B cell (primary cell): ENCODE results near the gene GIGYF1. TPM values are rescaled to one million over a fixed set of nuclear protein-coding genes. Genes with fewer than 3 reads are reported as not detected.

Experiments
- ATAC-seq: fragments of 200-7000 bp; cut with Tn5 transposase; one replicate; pipeline ENCODE4 v1.10.0; 2021; ENCODE audit warnings: low read depth, mild to moderate bottlenecking, moderate number of reproducible peaks, moderate library complexity
- CTCF ChIA-PET: fragments of 350-600 bp; sonication (Branson Sonifier 250); formaldehyde crosslinking; loops from one replicate; lab custom pipeline; 2021; ENCODE audit warnings: antibody characterized with exemption, inconsistent platforms; lab: Charles Lee
- POLR2A ChIA-PET: fragments of 350-600 bp; sonication (Branson Sonifier 250); formaldehyde crosslinking; loops from one replicate; lab custom pipeline; 2021; ENCODE audit warnings: antibody characterized with exemption; lab: Charles Lee
- DNase-seq: peaks from one replicate; pipeline ENCODE4 v3.0.0; 2013
- H2AFZ ChIP-seq: 2 replicates; pipeline ENCODE4 v1.6.1; 2012; ENCODE audit warnings: mild to moderate bottlenecking, low read depth, low read length; ENCODE audit not compliant: insufficient read depth, poor library complexity, severe bottlenecking
- H3K27ac ChIP-seq, 2 donors: 1 replicate in 1 of 2; 2 replicates in 1 of 2; pipeline ENCODE4 v1.5.1; 2012 to 2013; ENCODE audit warnings: low read length in 2 of 2, mild to moderate bottlenecking in 2 of 2, moderate library complexity in 1 of 2
- H3K27me3 ChIP-seq, 4 experiments: fragments of 200-600 bp in 1 of 4; sonication (generic) in 1 of 4; replicated peaks in 1 of 4; 1 replicate in 2 of 4; 2 replicates in 2 of 4; pipeline versions ENCODE4 v1.6.1 to v1.7.0; 2013 to 2016; ENCODE audit warnings: low read length in 3 of 4, mild to moderate bottlenecking in 2 of 4, mixed read lengths in 1 of 4, moderate library complexity in 1 of 4; ENCODE audit not compliant: insufficient read depth in 4 of 4, control insufficient read depth in 3 of 4; ENCODE audit errors: control extremely low read depth in 1 of 4
- H3K36me3 ChIP-seq, 2 experiments: replicated peaks in 1 of 2; 1 replicate in 1 of 2; 2 replicates in 1 of 2; pipeline versions ENCODE4 v1.6.1 to v1.7.1; 2013; ENCODE audit warnings: low read length in 1 of 2; ENCODE audit not compliant: insufficient read depth in 2 of 2, control insufficient read depth in 1 of 2; ENCODE audit errors: control extremely low read depth in 1 of 2, extremely low read depth in 1 of 2
- H3K4me1 ChIP-seq, 2 donors: fragments of 200-600 bp in 1 of 2; sonication (generic) in 1 of 2; 1 replicate in 1 of 2; 2 replicates in 1 of 2; pipeline versions ENCODE4 v1.5.1 to v1.6.1; 2013 to 2017; ENCODE audit warnings: low read length in 2 of 2; ENCODE audit not compliant: control insufficient read depth in 2 of 2, insufficient read depth in 2 of 2
- H3K4me2 ChIP-seq: replicated peaks from 2 replicates; pipeline ENCODE3; 2012; ENCODE audit warnings: mild to moderate bottlenecking, low read depth, low read length; ENCODE audit not compliant: poor library complexity, severe bottlenecking
- H3K4me3 ChIP-seq, 5 experiments: fragments of 200-600 bp in 1 of 5; sonication (generic) in 1 of 5; 1 replicate in 3 of 5; 2 replicates in 2 of 5; pipeline versions ENCODE4 v1.5.1 to v1.7.0; 2011 to 2016; ENCODE audit warnings: low read length in 4 of 5, mild to moderate bottlenecking in 4 of 5, low read depth in 2 of 5, control low read depth in 1 of 5, moderate library complexity in 1 of 5; ENCODE audit not compliant: insufficient read depth in 1 of 5; ENCODE audit errors: control extremely low read depth in 1 of 5, extremely low read depth in 1 of 5
- H3K79me2 ChIP-seq: fragments of 200-600 bp; sonication (generic); one replicate; pipeline ENCODE4 v1.6.0; 2016; ENCODE audit warnings: low read length; ENCODE audit not compliant: control insufficient read depth, insufficient read depth
- H3K9ac ChIP-seq: fragments of 200-600 bp; sonication (generic); 2 replicates; pipeline ENCODE4 v1.6.1; 2017; ENCODE audit warnings: mild to moderate bottlenecking, low read length, moderate library complexity
- H3K9me3 ChIP-seq, 3 donors: one replicate each; pipeline versions ENCODE4 v1.6.1 to v1.7.1; 2013; ENCODE audit warnings: low read length in 2 of 3; ENCODE audit not compliant: control insufficient read depth in 2 of 3, insufficient read depth in 1 of 3; ENCODE audit errors: control extremely low read depth in 1 of 3
- H4K20me1 ChIP-seq: 2 replicates; pipeline ENCODE4 v1.6.0; 2012; ENCODE audit warnings: mild to moderate bottlenecking, low read length; ENCODE audit not compliant: insufficient read depth, control insufficient read depth, poor library complexity, severe bottlenecking
- H3K27ac Mint-ChIP-seq: one replicate; pipeline ENCODE4 v1.8.0; 2021; ENCODE audit warnings: mixed read lengths
- H3K27me3 Mint-ChIP-seq: one replicate; pipeline ENCODE4 v1.8.0; 2021; ENCODE audit warnings: mixed read lengths
- H3K4me1 Mint-ChIP-seq: one replicate; pipeline ENCODE4 v1.8.0; 2021; ENCODE audit warnings: mixed read lengths
- H3K4me3 Mint-ChIP-seq: one replicate; pipeline ENCODE4 v1.8.0; 2021; ENCODE audit warnings: mixed read lengths
- H3K9me3 Mint-ChIP-seq: one replicate; pipeline ENCODE4 v1.8.0; 2022; ENCODE audit warnings: mixed read lengths; ENCODE audit not compliant: insufficient read depth
- EZH2 ChIP-seq: IDR thresholded peaks from 2 replicates; pipeline ENCODE4 v1.6.1; 2012; ENCODE audit warnings: borderline replicate concordance, low read depth, mild to moderate bottlenecking, moderate library complexity, low read length; ENCODE audit not compliant: insufficient read depth, poor library complexity, severe bottlenecking
- WGBS: methylation state at CpG from one replicate; pipeline ENCODE4 v1.1.5; 2013; ENCODE audit warnings: missing lambda C conversion rate; ENCODE audit not compliant: insufficient coverage; 5-methylcytosine and 5-hydroxymethylcytosine counted together
- intact Hi-C: fragments of 100-400 bp; cut with micrococcal nuclease; formaldehyde crosslinking; loops from one replicate; pipeline ENCODE4 v1.10.0; 2022
- polyA plus RNA-seq: library from polyadenylated mRNA; depleted of rRNA; stranded (reverse); fragments of >200 nt; gene quantifications from 2 replicates; pipeline ENCODE4 v1.2.3, GENCODE V29; 2012
- total RNA-seq, 2 donors: library from RNA; stranded (reverse); fragments of 120-200 nt in 1 of 2; gene quantifications; 1 replicate in 1 of 2; 2 replicates in 1 of 2; pipeline versions ENCODE4 v1.2.3 to v1.2.4, GENCODE V29; 2013 to 2022
- TF ChIP-seq, protein P1 (sequence below): fragments of 200-600 bp; IDR thresholded peaks from one replicate; pipeline ENCODE4 v1.8.0; 2022; ENCODE audit warnings: antibody characterized with exemption, mild to moderate bottlenecking

The GIGYF1 gene
- total and polyA plus RNA-seq, 2 donors (not counting 1 experiment from before 2014, with no cell fraction given): 45.9 to 134 TPM

DNA sequence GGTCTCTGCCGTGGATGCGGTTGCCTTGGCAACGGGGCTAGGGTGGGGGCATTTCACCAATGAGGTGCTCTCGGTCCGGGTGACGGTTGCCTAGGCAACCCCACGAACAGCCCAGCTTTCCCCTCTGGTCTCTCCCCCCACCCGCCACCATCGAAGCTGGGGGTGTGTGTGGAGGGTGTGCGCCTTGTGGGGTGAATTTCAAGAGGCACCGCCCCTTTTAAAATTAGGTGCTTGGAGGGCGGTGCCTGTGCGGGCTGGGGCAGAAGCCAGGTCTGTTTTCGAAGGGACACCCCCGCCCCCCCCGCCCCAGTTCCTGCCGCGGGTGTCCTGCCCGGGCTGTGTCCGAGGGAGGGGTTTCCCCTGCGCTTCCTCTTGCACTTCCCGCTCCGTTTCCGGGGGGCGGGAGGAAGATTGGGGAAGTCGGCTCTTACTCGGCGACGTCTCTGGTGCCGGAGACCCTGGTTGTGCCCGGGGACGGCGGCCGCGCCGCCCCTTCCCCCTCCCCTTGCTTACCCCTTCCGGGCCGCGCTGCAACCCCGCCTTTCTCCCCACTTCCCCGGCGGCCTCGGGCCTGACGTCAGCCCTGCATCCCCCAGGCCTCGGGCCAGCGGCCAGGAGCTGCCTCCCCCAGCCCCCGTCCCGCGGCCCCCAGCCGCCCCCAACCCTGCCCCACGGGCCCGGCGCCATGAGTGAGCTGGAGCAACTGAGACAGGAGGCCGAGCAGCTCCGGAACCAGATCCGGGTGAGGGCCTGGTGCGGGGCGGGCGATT is 18.3 kb downstream of the GIGYF1 start:
- Histone ChIP-seq H3K4me1 (peaks cover 0 to 8% of the 10 kb centered on the region in 2 donors), H3K4me2 (peak overlapping the region; percentile 85), H3K36me3 (peaks cover 0 to 39% of the 10 kb centered on the region in 2 experiments), H3K4me3 (peak overlapping the region in 4 of 5 experiments; percentile 94 to 99 (median 98)), H3K27ac (peak overlapping the region; percentile 78 to 97), H3K79me2 (peaks cover 12% of the 10 kb centered on the region), H3K9ac (peak overlapping the region; percentile 97), H3K9me3 (no peaks in the 10 kb centered on the region), H3K27me3 (no peaks in the 10 kb centered on the region), H2AFZ (peak overlapping the region; percentile 54), H4K20me1 (peaks cover 45% of the 10 kb centered on the region)
- intact Hi-C loops: loop anchor here (2.0 to 10.0 kb wide), 2 partner anchors 247 to 591 kb away; partner anchors contain the start of genes COPS6, MEPCE, ZCWPW1 and ZNF3
- POLR2A ChIA-PET: interaction anchor here (0.8 to 2.7 kb wide), 12 partner anchors 13 to 307 kb away, joined by 3 to 16 read pairs (median 4); partner anchors contain the start of genes FBXO24, POP7, SRRT and TSC22D4
- no peaks in the 10 kb centered on the region for H3K9me3 Mint-ChIP-seq
- ATAC-seq (peak; percentile 41), DNase-seq (peak; percentile 95)
- H3K27me3 Mint-ChIP-seq: no peaks in the 10 kb centered on the region
- CTCF ChIA-PET: interaction anchor here (4.2 to 4.7 kb wide), 2 partner anchors 15 to 30 kb away, joined by 14 to 53 read pairs; partner anchors contain the start of gene POP7
- peak overlapping the region; percentile 95 for H3K27ac Mint-ChIP-seq
- H3K4me3 Mint-ChIP-seq: peak overlapping the region; percentile 94
- TF ChIP-seq EZH2: no peak
- TF ChIP-seq, protein P1, sequence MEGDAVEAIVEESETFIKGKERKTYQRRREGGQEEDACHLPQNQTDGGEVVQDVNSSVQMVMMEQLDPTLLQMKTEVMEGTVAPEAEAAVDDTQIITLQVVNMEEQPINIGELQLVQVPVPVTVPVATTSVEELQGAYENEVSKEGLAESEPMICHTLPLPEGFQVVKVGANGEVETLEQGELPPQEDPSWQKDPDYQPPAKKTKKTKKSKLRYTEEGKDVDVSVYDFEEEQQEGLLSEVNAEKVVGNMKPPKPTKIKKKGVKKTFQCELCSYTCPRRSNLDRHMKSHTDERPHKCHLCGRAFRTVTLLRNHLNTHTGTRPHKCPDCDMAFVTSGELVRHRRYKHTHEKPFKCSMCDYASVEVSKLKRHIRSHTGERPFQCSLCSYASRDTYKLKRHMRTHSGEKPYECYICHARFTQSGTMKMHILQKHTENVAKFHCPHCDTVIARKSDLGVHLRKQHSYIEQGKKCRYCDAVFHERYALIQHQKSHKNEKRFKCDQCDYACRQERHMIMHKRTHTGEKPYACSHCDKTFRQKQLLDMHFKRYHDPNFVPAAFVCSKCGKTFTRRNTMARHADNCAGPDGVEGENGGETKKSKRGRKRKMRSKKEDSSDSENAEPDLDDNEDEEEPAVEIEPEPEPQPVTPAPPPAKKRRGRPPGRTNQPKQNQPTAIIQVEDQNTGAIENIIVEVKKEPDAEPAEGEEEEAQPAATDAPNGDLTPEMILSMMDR: no peak
- H3K4me1 Mint-ChIP-seq: peaks cover 10% of the 10 kb centered on the region
- 0% methylated on average over 35 of the region's 59 CpGs for WGBS
